GM19455 (cell line): ENCODE data around the gene IPO13.

Source experiments
- ATAC-seq: cut with Tn5 transposase; IDR thresholded peaks from one replicate; pipeline ENCODE4 v1.9.1; 2021; ENCODE audit not compliant: unreplicated experiment

IPO13 gene

GRCh38 chr1:44008259-44008658 lies 61.5 kb downstream of the IPO13 start:
- no peak for ATAC-seq

- no peak for ATAC-seq
Observed at GRCh38 chr1:44010935-44011471, 64.3 kb downstream of the IPO13 start.

- no peak for ATAC-seq
Observed at GRCh38 chr1:44012404-44012803, 65.7 kb downstream of the IPO13 start.

- ATAC-seq: no peak
Observed at GRCh38 chr1:44012941-44013609, 66.3 kb downstream of the IPO13 start.

GRCh38 chr1:44013949-44014348 lies 67.2 kb downstream of the IPO13 start:
- ATAC-seq: no peak

GRCh38 chr1:44014365-44015104 lies 67.8 kb downstream of the IPO13 start:
- no peak for ATAC-seq

GRCh38 chr1:44015206-44015605 lies 68.5 kb downstream of the IPO13 start:
- no peak for ATAC-seq

- no peak for ATAC-seq
Observed at GRCh38 chr1:44016041-44016889, 69.5 kb downstream of the IPO13 start.

- ATAC-seq: no peak
Observed at GRCh38 chr1:44016890-44017400, 70.2 kb downstream of the IPO13 start.
